D721Med (cell line): ENCODE measurements around the gene MCM5.

Experiments
- DNase-seq: peaks from one replicate; pipeline ENCODE4 v3.0.0; 2011; ENCODE audit warnings: low spot score; ENCODE audit not compliant: insufficient read length
- FAIRE-seq: peaks from 2 replicates; lab custom pipeline; 2011; peaks lifted over from hg19 to GRCh38; lab: Jason Lieb, UNC
- CTCF ChIP-seq: IDR thresholded peaks from 2 replicates; pipeline ENCODE4 v1.5.1; 2012; ENCODE audit warnings: mild to moderate bottlenecking, control low read depth; ENCODE audit not compliant: insufficient read depth; ENCODE audit errors: missing control alignments

Gene MCM5

DNA sequence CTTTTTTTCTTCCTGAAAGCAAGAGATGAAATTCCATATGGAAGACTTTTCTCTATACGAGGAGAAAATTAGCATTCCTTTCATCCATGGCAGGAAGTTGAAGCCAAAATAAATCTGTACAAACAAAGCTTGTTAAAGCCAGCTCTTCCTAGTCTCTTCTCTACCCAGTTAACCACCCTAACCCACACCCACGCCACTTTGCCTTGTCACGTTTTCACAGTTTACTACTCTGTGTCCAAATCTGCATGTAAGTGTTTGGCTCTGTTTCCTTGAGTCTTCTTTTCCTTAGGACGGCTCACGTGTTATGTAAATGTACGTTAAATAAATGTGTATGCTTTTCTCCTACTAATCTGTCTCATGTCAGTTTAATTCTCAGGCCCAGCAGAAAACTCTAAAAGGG, 26.2 kb upstream of the MCM5 start:
- DNase-seq (no peak), FAIRE-seq (no peak)
- no peak for TF ChIP-seq CTCF

DNA sequence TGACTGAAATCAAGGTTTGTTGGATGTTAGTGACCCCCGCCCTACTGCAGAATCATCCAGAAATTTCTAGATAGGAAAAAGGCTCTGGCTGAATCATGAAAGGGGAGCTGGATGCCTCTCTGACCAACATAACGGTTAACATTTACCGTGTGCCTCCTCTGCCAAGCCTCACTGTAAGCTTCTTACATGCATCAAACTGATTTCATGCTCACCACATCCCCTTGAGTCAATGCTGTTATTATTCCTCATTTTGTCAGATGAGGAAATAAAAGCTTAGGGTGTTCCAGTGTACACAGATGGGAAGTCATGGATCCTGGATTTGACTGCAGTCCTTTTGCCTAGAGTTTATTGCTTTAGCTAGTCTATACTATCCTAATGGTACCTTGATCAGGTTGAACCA, 24.9 kb upstream of the MCM5 start:
- DNase-seq (no peak), FAIRE-seq (no peak)
- no peak for TF ChIP-seq CTCF

DNA sequence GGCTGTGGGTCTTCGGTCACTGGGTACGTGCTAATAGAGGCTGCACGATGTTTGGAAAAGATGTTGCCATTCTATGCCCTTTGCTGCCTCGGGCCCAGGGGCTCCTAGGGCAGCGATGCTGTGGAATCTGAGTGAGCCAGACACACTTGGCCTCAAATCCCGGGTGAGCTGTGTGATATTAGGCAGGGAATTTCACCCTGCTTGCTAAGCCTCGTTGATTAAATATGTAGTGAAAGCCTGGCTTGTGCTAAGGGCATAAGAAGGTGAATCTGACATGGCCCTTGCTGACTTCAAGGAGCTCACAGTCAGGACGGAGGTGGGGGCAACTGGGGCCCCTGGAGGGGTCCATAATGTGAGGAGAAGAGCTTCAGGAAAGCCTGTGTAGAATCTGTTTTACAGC, 24.4 kb upstream of the MCM5 start:
- no peak for DNase-seq
- no peak for TF ChIP-seq CTCF
- no peak for FAIRE-seq

DNA sequence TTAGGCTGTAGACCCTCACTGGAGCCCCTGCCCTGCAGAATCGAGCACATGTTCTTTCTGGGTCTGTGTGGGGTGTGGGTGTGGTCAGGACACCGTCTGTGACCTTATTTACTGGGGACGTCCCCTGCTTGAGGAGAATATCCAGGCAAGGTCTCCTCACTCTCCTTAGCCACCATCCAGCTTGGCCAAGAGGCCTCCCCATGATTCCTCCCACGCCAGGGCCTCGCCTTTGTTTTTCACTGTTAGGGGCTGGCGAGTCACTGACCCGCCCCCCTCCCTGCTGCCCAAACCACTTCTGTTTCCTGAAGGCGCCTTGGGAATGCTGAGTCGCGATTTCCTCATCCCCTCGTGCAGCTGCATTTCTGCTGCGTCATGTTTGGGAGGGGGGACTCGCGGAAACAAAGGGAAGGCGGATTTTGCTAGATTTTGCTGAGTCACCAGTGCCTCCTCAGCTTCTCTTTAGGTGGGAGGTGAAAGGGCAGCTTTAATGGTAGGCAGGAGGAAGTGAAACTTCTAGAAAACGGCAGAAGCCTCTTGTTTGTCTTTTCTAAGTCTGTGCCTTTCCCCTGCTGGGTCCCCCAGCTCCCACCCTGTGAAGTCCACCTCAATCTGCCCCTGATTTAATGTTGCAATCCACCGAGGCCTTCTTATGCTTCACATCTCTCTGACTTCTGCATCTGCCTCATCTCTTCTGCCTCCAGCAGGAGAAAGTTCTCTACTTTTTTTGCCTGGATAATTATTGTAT, 23.0 kb upstream of the MCM5 start:
- no peak for DNase-seq
- TF ChIP-seq CTCF: no peak
- no peak for FAIRE-seq

GRCh38 chr22:35377735-35378134, 22.2 kb upstream of the MCM5 start:
- no peak for FAIRE-seq
- no peak for DNase-seq
- no peak for TF ChIP-seq CTCF

- no peak for DNase-seq
Measured at GRCh38 chr22:35378621-35379020, 21.3 kb upstream of the MCM5 start.

More at GRCh38 chr22:35378621-35379020, 21.3 kb upstream of the MCM5 start:
- FAIRE-seq: no peak
- no peak for TF ChIP-seq CTCF
